ENCODE data around the gene P4HA2.

Gene P4HA2

GRCh38 chr5:132262882-132263547 is 35.4 kb upstream of the P4HA2 start:
- no peak for DNase-seq (ENCODE audit: low read depth)
- TF ChIP-seq CTCF (conservative IDR thresholded peaks at IDR 0.05; ENCODE audit: low read depth, low read length) = no peak
- H3K4me3 ChIP-seq (ENCODE audit: low read length) = no peak overlapping the region

- no peak for TF ChIP-seq CTCF (conservative IDR thresholded peaks at IDR 0.05; ENCODE audit: low read depth, low read length)
- no peak for DNase-seq (ENCODE audit: low read depth)
- no peak overlapping the region for H3K4me3 ChIP-seq (ENCODE audit: low read length)
Measured at GRCh38 chr5:132261881-132262845, 34.5 kb upstream of the P4HA2 start.

- no peak for TF ChIP-seq CTCF (conservative IDR thresholded peaks at IDR 0.05; ENCODE audit: low read depth, low read length)
- no peak overlapping the region for H3K4me3 ChIP-seq (ENCODE audit: low read length)
- peak; percentile 91 for DNase-seq (ENCODE audit: low read depth)
Measured at GRCh38 chr5:132260714-132261551, 33.3 kb upstream of the P4HA2 start.

GRCh38 chr5:132260051-132260450 is 32.4 kb upstream of the P4HA2 start:
- no peak for DNase-seq (ENCODE audit: low read depth)
- H3K4me3 ChIP-seq (ENCODE audit: low read length) = no peak overlapping the region
- no peak for TF ChIP-seq CTCF (conservative IDR thresholded peaks at IDR 0.05; ENCODE audit: low read depth, low read length)

GRCh38 chr5:132259069-132259851 is 31.6 kb upstream of the P4HA2 start:
- no peak for TF ChIP-seq CTCF (conservative IDR thresholded peaks at IDR 0.05; ENCODE audit: low read depth, low read length)
- peak overlapping the region; percentile 67 for H3K4me3 ChIP-seq (ENCODE audit: low read length)
- DNase-seq (ENCODE audit: low read depth) = no peak

All from retinal pigment epithelial cell (primary cell).